Kidney epithelial cell (primary cell): ENCODE results near the gene CRABP1. TPM values are rescaled to one million over a fixed set of nuclear protein-coding genes. Genes with fewer than 3 reads are reported as not detected.

Experiments used
- DNase-seq: peaks from one replicate; pipeline ENCODE4 v3.0.0-alpha.2; 2010; ENCODE audit warnings: low read depth
- H3K27me3 ChIP-seq: 2 replicates; pipeline ENCODE4 v1.6.0; 2011; ENCODE audit warnings: low read length; ENCODE audit not compliant: control insufficient read depth, insufficient read depth
- H3K36me3 ChIP-seq: 2 replicates; pipeline ENCODE4 v1.5.1; 2011; ENCODE audit warnings: low read length; ENCODE audit not compliant: control insufficient read depth, insufficient read depth
- H3K4me3 ChIP-seq: 2 replicates; pipeline ENCODE4 v1.5.1; 2011; ENCODE audit warnings: low read depth, mild to moderate bottlenecking, control low read depth, low read length
- CTCF ChIP-seq: IDR thresholded peaks from 2 replicates; pipeline ENCODE4 v1.5.1; 2011; ENCODE audit warnings: mild to moderate bottlenecking, moderate library complexity, low read length, control low read depth, inconsistent platforms; ENCODE audit not compliant: insufficient read depth, poor library complexity, severe bottlenecking
- total RNA-seq: library from RNA; depleted of rRNA; stranded (reverse); fragments of >200 nt; gene quantifications from 2 replicates; pipeline ENCODE4 v1.2.3, GENCODE V29; 2015

CRABP1 gene
- total RNA-seq, 1 donor from 2014 or later, result not detected

- H3K36me3 ChIP-seq, result no peaks in the 10 kb centered on the region
- peaks cover 13% of the 10 kb centered on the region for H3K27me3 ChIP-seq
- TF ChIP-seq CTCF, result no peak
- no peak for DNase-seq
- H3K4me3 ChIP-seq, result no peak overlapping the region
These were observed 24.1 kb downstream of the CRABP1 start for GRCh38 chr15:78364233-78364632.

GRCh38 chr15:78365917-78366316, 25.8 kb downstream of the CRABP1 start:
- no peak for DNase-seq
- Histone ChIP-seq H3K27me3 (peaks cover 6% of the 10 kb centered on the region), H3K4me3 (no peak overlapping the region), H3K36me3 (no peaks in the 10 kb centered on the region)
- TF ChIP-seq CTCF, result no peak

GRCh38 chr15:78366342-78366741, 26.2 kb downstream of the CRABP1 start:
- Histone ChIP-seq H3K4me3 (no peak overlapping the region), H3K36me3 (no peaks in the 10 kb centered on the region), H3K27me3 (peaks cover 5% of the 10 kb centered on the region)
- DNase-seq, result no peak
- TF ChIP-seq CTCF, result no peak

GRCh38 chr15:78368651-78369050, 28.5 kb downstream of the CRABP1 start:
- Histone ChIP-seq H3K36me3 (no peaks in the 10 kb centered on the region), H3K4me3 (no peak overlapping the region), H3K27me3 (peaks cover 2% of the 10 kb centered on the region)
- no peak for TF ChIP-seq CTCF
- no peak for DNase-seq

GRCh38 chr15:78369161-78369560, 29.0 kb downstream of the CRABP1 start:
- DNase-seq, result no peak
- TF ChIP-seq CTCF, result no peak
- H3K27me3 ChIP-seq, result no peaks in the 10 kb centered on the region
- H3K4me3 ChIP-seq, result no peak overlapping the region
- H3K36me3 ChIP-seq, result no peaks in the 10 kb centered on the region

- Histone ChIP-seq H3K27me3 (no peaks in the 10 kb centered on the region), H3K36me3 (no peaks in the 10 kb centered on the region), H3K4me3 (no peak overlapping the region)
- DNase-seq, result no peak
- no peak for TF ChIP-seq CTCF
These were observed 29.9 kb downstream of the CRABP1 start for GRCh38 chr15:78370013-78370412.
